Esophagus squamous epithelium (tissue), 5 donors: ENCODE data around the gene WDR5B. TPM values are rescaled to one million over a fixed set of nuclear protein-coding genes. Genes with fewer than 3 reads are reported as not detected.
"Not testable (repeated sequence)": the region's sequence is repeated elsewhere in the genome, so short reads cannot be mapped to it uniquely, and the experiment has no call there.

Experiments
- DNase-seq: peaks from one replicate; lab custom pipeline; 2025; lab: John Stamatoyannopoulos, UW
- H3K27ac ChIP-seq, 4 donors: fragments of 200-600 bp; sonication (generic); one replicate each; pipeline ENCODE4 v1.5.1; 2016 to 2019; ENCODE audit warnings: mild to moderate bottlenecking in 1 of 4
- H3K27me3 ChIP-seq, 4 donors: fragments of 200-600 bp; sonication (generic); 1 replicate in 3 of 4; 2 replicates in 1 of 4; pipeline versions ENCODE4 v1.5.1 to v1.6.0; 2017 to 2021; ENCODE audit warnings: antibody characterized with exemption in 1 of 4
- H3K36me3 ChIP-seq, 3 donors: fragments of 200-600 bp; sonication (generic); one replicate each; pipeline ENCODE4 v1.5.1; 2016 to 2019
- H3K4me1 ChIP-seq, 3 donors: fragments of 200-600 bp; sonication (generic); one replicate each; pipeline ENCODE4 v1.5.1; 2017 to 2019
- H3K4me3 ChIP-seq, 4 donors: fragments of 200-600 bp; sonication (generic); 1 replicate in 3 of 4; 2 replicates in 1 of 4; pipeline ENCODE4 v1.5.1; 2016 to 2019; ENCODE audit warnings: mild to moderate bottlenecking in 2 of 4, moderate library complexity in 1 of 4
- H3K9me3 ChIP-seq, 3 donors: fragments of 200-600 bp; sonication (generic); one replicate each; pipeline ENCODE4 v1.5.1; 2016 to 2019
- POLR2A ChIP-seq, 4 donors: fragments of 450-650 bp; IDR thresholded peaks; one replicate each; pipeline ENCODE4 v1.6.1; 2017; ENCODE audit warnings: antibody characterized with exemption in 4 of 4, mild to moderate bottlenecking in 4 of 4, moderate library complexity in 3 of 4
- WGBS, 2 donors: methylation state at CpG; one replicate each; pipeline ENCODE4 v1.1.5; 2018; 5-methylcytosine and 5-hydroxymethylcytosine counted together
- intact Hi-C: fragments of 100-400 bp; cut with DNase I; formaldehyde crosslinking; loops from one replicate; pipeline ENCODE4 v1.15.0; 2022
- total RNA-seq, 4 donors: library from RNA; depleted of rRNA; stranded (reverse); fragments of >200 nt; gene quantifications; one replicate each; pipeline ENCODE4 v1.1.0, GENCODE V29; 2016
- TF ChIP-seq, protein P1 (sequence below), 6 experiments: fragments of 450-650 bp in 4 of 6; fragments of 200-600 bp in 2 of 6; sonication (generic) in 2 of 6; IDR thresholded peaks; one replicate each; pipeline ENCODE4 v1.5.1; 2016 to 2019; ENCODE audit warnings: antibody characterized with exemption in 6 of 6, mild to moderate bottlenecking in 4 of 6, moderate library complexity in 4 of 6
- donor health status: DM: yes; HTN: yes; CAD: no.

The WDR5B gene
- total RNA-seq, 4 donors from 2014 or later = 0.57 to 4.6 (median 2.1) TPM

DNA sequence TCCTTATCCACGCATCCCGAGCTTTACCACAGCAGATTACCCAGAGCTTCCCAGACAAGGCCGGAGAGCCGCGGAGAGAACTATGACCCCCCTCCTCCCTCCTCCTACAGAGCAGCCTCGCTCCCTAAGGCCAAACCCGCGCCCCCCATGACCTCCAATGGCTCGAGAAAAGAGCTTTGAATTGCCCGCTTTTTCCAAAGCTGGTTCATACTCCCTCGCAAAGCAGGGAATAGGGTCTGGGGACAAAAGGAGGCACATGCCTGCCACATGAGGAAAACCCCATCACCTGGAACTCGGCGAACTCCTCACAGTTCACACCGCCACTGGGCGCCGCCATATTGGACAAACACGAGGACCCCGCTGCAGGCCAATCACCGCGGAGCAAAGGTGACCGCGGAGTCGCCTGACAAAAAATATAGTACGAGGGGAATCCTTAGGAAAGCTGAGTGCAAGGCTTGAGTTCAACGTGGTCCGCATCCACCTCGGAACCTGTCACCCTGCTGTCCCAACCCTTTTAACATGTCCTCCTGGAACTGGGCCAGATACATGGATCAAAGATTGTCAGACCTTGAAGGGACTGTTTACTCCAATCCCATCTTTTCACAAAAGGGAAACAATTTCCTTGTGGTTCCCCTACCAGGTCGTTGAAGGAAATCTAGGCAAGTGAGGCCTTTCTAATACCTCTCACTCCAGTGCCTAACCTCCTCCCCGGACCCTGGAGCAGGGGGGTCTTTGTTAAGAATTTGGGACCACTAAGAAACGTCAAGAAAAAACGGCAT is 32.8 kb downstream of the WDR5B start, which contains the start of gene MIX23:
Gene MIX23, minus strand, starts transcription at position 344 of the 779 bp plus-strand sequence. Its CDS starts 7 bp downstream, at position 337.
- peak within 1 kb of the TSS; percentile 64 to 90 (median 79) for H3K4me3 ChIP-seq
- TF ChIP-seq POLR2A (IDR thresholded peaks at IDR 0.05) = peak in 1 of 4 donors; percentile 47
- TF ChIP-seq, protein P1, sequence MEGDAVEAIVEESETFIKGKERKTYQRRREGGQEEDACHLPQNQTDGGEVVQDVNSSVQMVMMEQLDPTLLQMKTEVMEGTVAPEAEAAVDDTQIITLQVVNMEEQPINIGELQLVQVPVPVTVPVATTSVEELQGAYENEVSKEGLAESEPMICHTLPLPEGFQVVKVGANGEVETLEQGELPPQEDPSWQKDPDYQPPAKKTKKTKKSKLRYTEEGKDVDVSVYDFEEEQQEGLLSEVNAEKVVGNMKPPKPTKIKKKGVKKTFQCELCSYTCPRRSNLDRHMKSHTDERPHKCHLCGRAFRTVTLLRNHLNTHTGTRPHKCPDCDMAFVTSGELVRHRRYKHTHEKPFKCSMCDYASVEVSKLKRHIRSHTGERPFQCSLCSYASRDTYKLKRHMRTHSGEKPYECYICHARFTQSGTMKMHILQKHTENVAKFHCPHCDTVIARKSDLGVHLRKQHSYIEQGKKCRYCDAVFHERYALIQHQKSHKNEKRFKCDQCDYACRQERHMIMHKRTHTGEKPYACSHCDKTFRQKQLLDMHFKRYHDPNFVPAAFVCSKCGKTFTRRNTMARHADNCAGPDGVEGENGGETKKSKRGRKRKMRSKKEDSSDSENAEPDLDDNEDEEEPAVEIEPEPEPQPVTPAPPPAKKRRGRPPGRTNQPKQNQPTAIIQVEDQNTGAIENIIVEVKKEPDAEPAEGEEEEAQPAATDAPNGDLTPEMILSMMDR (IDR thresholded peaks at IDR 0.05) = peak in 1 of 6 experiments; percentile 14
- peaks cover 0 to 29% (median 0%) of the 10 kb centered on the region in 3 donors for H3K36me3 ChIP-seq
- peaks cover 0 to 58% (median 13%) of the 10 kb centered on the region in 3 donors for H3K4me1 ChIP-seq
- peak; percentile 30 for DNase-seq
- intact Hi-C loops = no loop called here
- H3K27ac ChIP-seq = peak within 1 kb of the TSS; percentile 92 to 96 (median 95)
- 0% methylated on average over 27 to 28 of the region's 31 CpGs for WGBS, 2 donors
- H3K27me3 ChIP-seq = no peaks in the 10 kb centered on the region
- no peaks in the 10 kb centered on the region for H3K9me3 ChIP-seq

DNA sequence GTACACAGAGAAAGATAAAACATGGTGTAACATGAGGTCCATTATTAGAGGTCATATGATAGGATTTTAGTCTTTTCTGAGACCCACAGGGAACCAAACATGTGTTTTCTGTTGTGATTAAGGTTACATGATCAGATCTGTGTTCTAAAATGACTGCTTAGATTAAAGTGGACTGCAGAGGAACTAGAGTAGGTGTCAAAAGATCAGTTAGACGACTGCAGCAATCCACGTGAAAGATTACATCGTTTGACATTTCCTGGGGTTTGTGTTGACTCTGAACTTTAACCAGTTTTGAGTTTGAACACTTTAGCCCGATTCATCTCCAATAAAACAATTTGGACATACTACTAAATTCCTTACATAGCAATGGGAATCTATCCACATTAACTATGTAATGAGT is 37.9 kb downstream of the WDR5B start:
- TF ChIP-seq POLR2A (IDR thresholded peaks at IDR 0.05) = no peak
- TF ChIP-seq, protein P1 (IDR thresholded peaks at IDR 0.05) = no peak
- WGBS, 2 donors = 78 to 82% methylated on average over 4 of the region's 4 CpGs
- Histone ChIP-seq H3K4me3 (no peak overlapping the region), H3K27ac (no peak overlapping the region), H3K36me3 (peaks cover 0 to 25% (median 0%) of the 10 kb centered on the region in 3 donors), H3K27me3 (no peaks in the 10 kb centered on the region), H3K4me1 (peaks cover 0 to 17% (median 5%) of the 10 kb centered on the region in 3 donors), H3K9me3 (no peaks in the 10 kb centered on the region)
- intact Hi-C loops = no loop called here
- no peak for DNase-seq

DNA sequence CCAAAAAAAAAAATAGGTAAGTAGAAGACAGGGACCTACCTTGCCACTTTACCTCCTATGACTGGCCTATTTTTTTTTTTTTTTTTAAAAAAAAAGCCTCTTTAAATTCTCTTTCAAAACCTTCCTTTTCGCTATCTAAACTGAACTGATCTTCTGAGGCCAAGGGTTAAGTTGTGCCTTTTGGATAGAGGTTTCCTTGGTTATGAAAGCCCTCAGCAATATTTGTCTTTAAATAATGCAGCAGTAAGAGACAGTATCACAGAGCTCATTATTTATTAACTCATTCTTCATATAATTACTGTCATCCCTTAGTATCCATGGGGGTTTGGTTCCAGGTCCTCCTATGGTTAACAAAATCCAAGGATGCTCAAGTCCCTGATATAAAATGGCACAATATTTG is 41.8 kb downstream of the WDR5B start:
- DNase-seq = no peak
- 90 to 100% methylated on average over 1 of the region's 1 CpG for WGBS, 2 donors
- intact Hi-C loops = no loop called here
- Histone ChIP-seq H3K27ac (no peak overlapping the region), H3K4me1 (no peaks in the 10 kb centered on the region), H3K9me3 (no peaks in the 10 kb centered on the region), H3K4me3 (no peak overlapping the region), H3K36me3 (peaks cover 0 to 42% (median 0%) of the 10 kb centered on the region in 3 donors), H3K27me3 (no peaks in the 10 kb centered on the region)
- TF ChIP-seq POLR2A (IDR thresholded peaks at IDR 0.05) = no peak
- TF ChIP-seq, protein P1 (IDR thresholded peaks at IDR 0.05) = no peak

DNA sequence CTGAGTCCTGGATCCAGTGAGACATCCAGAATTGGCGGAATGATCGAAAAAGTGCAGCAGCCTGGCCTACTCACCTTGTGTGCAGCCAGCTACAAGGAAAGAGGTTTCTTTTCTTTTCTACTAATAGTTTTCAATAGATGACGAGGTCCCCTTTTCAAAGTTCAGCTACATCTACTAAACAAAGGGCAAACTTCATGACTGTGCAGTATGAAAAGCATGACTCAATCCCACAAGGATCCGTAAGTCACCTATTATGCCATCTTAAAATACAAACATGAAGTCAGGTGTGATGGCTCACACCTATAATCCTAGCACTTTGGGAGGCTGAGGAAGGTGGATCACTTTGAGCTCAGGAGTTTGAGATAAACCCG is 49.5 kb downstream of the WDR5B start:
- Histone ChIP-seq H3K4me1 (peaks cover 0 to 56% (median 5%) of the 10 kb centered on the region in 3 donors), H3K27me3 (no peaks in the 10 kb centered on the region), H3K4me3 (no peak overlapping the region), H3K36me3 (peaks cover 0 to 94% (median 4%) of the 10 kb centered on the region in 3 donors), H3K9me3 (no peaks in the 10 kb centered on the region), H3K27ac (peak overlapping the region in 3 of 4 donors; percentile 74 to 85 (median 82))
- 48 to 68% methylated on average over 4 to 5 of the region's 5 CpGs for WGBS, 2 donors
- no peak for DNase-seq
- intact Hi-C loops = no loop called here
- TF ChIP-seq, protein P1 (IDR thresholded peaks at IDR 0.05) = no peak
- TF ChIP-seq POLR2A (IDR thresholded peaks at IDR 0.05) = no peak

DNA sequence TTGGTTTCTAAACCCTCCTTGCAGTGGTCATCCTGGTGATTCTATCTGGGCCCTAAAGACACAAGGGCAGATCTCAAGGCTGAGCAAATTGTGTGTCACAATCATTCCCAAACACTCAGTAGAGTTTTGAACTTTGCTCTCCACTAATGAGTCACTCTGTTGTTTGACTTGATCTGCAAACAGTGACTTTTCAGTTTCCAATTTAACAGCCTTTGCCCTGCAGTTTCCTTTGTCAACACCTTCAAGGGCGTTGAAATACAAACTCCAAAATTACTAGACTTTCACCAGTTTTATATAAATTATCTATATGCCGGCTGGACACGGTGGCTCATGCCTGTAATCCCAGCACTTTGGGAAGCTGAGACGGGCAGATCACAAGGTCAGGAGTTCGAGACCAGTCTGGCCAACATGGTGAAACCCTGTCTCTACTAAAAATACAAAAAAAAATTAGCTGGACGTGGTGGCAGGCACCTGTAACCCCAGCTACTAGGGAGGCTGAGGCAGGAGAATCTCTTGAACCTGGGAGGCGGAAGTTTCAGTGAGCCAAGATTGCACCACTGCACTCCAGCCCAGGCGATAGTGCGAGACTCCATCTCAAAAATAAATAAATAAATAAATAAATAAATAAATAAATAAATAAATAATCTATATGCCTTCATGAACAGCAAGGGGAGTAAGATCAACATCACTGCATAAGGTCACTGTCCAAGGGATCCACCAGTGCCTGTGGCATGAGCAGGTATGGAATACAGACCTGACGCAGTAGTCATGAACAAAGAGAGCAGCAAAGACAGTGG is 50.1 kb downstream of the WDR5B start:
- 73 to 77% methylated on average over 9 to 10 of the region's 10 CpGs for WGBS, 2 donors
- peaks cover 0 to 59% (median 5%) of the 10 kb centered on the region in 3 donors for H3K4me1 ChIP-seq
- H3K4me3 ChIP-seq, intact Hi-C loops, H3K9me3 ChIP-seq, H3K27me3 ChIP-seq, DNase-seq: not testable (repeated sequence)
- peak overlapping the region; percentile 42 to 85 (median 78) for H3K27ac ChIP-seq
- H3K36me3 ChIP-seq = peaks cover 0 to 94% (median 4%) of the 10 kb centered on the region in 3 donors
